NOMO-1 (cell line): ENCODE results near the gene AMACR.
"Not testable (repeated sequence)": the region's sequence is repeated elsewhere in the genome, so short reads cannot be mapped to it uniquely, and the experiment has no call there.

Source experiments
- DNase-seq, 2 experiments: peaks; one replicate each; lab custom pipeline; 2025; ENCODE audit not compliant: unreplicated experiment in 2 of 2; lab: John Stamatoyannopoulos, UW

The AMACR gene

DNA sequence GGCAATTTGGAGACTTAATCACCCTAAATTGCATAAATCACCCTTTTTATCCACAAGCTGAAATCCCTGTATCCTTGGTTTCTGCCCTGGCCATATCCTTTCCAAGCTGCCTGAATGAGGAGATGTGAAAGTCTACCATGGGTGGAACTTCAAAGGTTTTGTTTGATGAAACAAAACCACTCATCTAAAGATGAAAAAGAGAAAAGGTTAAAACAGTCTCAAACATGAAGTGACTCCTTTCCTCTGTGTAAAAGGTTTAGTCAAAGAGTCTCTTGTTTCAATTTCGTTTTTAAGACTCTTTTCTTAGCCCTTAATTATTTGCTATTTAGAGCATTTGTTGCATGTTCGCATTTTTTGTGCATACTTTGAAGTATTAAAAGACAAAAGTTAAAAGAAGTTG lies 34.6 kb downstream of the AMACR start:
- no peak for DNase-seq

DNA sequence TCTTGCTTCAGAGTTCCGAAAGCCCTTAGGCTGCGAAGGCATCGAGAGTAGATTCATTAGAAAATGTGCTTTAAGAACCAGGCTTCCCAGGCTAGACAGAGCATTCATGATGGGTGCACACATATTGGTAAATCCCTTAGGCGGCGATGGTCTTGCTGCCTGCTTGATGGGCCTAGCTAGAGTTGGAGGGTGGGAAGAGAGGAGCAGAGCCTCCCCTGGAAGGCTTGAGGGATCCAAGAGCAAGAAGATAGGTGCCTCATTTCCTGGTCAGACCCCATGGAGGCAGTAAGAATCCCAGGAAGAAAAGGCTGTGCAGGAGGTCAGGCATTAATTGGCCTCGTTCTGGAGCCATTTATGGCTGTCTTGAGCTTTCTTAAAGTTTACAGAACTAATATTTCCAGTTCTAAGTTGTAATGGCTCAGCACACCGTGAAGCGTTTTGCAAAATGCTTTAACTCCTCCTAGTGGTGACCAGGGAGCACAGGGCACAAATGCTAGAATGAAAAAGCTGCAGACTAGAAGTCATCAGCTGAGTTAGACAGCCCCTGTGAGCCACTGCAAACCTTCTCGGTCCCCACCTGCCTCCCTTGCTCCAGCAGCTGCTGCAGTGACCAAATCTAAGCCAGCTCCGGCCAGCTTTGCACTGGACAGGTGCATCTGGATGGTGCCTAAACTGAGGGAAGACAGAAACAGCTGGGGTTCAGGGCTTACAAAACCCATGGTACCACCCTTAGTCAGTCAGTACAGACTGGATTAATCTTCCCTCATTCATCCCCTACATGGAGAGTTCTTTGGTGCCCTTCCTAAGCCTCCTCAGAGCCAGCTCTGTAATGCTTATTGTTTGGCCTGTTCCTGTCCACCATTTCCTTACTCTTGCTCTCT lies 38.0 kb downstream of the AMACR start:
- peak; percentile 59 to 64 for DNase-seq

DNA sequence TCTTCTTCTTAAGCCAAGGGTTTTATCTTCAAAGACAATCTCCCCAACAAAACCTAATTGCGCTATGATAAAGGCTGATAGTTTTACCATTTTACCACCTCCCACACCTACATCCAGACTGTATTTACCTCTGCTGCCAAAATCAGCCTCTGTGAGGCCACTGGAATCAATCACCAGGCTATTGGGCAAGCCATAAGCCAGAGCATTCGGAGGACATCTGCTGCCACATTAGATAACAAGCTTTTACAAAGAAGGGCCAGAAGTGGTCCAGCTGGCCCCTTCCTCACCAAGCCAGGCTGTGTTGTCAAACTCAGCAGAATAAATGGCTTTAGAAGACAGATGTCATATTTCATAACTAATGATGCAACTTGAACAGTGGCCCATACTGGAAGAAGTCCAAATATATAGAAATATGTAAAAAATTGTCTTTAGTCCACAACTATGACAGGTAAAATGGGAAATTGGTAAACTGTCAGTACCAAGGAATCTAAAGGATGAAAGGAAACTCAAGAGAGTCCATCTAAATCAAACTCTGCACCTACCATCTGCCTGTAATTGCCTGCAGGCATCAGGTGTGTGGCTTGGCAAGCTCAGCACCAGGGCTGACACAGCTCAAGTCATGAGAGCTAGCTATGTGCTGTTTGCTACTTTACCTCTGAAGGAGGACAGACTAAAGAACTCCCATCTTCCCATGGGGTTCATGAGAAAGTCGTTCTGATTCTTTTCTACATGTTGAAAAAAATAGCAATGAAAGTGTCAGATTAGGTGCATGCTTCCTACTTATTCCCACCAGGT lies 39.4 kb downstream of the AMACR start:
- no peak for DNase-seq

DNA sequence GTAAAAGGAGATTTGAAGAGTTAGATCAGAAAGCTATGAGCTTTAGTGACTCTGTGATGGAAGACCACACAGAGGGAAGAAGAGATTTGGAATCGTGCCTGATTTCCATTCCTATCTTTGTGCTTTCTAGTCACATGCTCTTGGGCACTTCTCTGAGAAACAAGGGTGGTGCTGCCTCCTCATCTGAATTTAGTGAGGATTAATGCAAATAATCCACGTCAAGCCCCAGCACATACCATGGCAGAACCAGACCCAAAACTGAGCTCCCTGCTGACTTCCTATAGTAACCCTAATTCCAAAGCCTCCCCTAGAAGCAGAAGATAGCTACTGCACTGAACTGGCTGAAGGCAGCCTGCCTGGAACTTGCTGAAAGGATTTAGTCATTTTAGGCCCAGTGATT lies 41.0 kb downstream of the AMACR start:
- no peak for DNase-seq

DNA sequence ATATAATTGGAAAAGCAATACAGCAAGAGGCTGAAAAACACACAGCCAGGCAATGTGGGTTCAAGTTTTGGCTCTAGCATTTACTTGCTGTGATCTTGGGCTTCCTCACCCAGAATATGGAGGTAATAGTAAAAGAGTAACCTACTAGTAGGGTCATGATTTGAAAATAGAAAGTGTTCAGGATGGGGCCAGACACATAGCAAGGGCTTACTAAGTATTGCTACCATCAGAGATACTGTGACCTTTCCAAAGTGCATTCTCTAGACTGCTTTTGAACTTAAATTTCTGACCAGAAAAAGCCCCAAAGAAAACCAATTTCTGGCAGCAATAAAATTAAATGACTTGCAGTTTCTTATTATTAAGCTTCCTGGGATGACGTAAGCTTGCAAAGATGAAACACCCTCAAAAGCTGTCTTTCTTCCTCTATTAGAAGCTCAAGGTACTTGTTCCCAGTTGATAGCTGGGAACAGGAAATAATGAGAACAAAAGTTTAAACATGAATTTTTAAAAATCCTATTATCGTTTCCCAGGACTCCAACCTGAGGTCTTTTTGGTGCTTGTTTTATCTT lies 43.6 kb downstream of the AMACR start:
- peak; percentile 59 to 74 for DNase-seq

DNA sequence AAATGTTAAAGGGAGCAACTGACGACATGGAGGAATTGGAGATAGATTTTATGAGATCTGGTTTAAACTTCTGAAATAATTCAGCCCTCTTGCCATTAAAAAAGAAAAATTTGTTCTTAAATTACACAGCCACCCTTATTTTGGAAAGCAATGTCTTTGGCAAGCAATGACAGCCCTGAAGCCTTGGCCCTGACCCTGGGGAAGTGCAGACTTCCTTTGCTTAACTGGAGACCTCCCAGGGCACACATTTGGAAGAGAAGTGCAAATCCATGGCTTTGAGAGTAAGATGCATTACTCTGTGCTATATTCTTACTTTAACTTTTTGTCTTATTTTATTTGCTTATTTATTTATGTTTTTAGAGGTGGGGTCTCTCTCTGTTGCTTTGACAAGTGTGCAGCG lies 49.7 kb downstream of the AMACR start:
- DNase-seq, result no peak

DNA sequence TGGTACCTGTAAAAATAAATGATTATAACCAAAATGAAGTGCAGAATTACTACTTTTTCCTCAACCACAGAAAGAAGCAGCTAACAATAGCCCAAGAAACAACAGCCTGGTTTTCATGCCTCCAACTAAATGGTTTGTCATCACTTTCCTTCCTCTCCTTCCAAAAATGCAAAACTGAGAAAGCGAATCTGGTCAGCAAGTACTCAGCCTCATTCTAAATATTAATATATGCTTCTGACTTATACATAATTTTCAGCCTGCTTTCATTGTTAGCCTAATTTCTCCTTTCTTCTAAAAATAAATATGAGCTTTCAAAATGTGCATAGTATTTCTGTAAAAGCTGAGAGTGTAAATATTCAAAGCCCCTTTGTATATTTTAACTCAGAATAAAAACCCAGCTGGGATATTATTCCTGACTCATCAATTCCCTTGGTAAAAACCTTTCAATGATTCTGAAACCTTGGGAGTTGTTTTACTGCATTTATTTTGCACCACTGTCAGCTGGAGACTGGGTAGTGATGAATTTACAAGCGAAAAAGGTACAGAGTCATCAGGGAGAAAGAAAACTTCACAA lies 50.2 kb downstream of the AMACR start:
- no peak for DNase-seq

DNA sequence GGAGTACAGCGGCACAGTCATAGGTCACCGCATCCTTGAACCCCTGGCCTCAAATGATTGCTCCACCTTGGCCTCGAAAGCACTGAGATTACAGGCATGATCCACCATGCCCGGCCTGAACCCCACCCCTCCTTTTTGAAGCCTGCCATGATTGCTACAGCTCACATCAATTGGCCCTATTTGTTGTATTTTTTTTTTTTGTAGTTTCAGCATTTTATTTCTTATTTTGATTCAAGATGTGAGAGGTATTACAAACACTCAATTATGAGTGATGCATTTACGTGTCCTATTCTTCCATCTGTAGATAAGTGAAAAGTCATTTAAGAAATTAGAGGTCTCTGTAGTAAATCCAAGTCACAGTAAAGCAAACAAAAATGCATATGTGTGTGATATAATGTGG lies 55.7 kb downstream of the AMACR start:
- not testable (repeated sequence) for DNase-seq

DNA sequence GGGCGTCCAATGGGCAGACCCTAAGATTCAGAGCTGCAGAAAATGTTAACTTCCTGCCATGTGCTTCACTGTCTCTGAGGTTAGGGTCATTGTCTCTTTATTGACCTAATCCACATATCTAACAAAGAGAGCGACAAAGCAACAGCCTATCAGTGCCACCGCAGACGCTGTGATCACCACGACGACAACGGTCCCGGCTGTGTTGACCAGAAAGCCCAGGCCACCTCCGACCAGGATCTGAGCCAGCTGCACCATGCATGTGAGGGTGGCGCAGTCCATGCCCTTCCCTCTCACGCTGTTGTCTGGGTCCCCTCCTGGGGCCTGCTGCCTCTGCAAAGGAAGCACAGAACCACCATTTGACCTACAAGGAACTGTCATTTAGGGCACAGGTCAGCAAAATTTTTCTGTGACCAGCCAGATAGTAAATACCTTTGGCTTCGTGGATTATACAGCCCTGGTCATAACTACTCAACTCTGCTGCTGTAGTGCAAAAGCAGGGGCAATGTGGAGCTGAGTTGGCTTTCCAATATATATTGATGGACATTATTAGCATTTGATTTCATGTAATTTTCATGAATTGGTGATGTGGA lies 63.2 kb downstream of the AMACR start:
- no peak for DNase-seq

DNA sequence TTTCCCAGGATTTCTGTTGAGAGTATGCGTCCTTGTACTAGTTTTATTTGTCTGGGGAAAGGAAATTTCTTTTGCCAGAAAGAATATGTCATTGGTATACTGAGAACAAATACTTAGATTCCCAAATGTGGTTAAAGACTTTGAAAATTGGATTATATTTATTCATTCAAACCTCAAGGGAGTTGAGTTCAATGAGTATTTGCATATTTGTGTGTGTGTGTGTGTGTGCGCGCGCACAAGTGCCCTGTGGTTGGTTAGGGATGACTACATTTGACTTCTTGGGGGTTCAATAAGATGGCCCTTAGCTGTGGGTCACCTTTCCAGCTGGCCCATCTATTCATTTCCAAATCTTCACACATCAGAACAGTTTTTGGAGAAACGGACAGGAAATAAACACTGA lies 66.8 kb downstream of the AMACR start:
- no peak for DNase-seq

DNA sequence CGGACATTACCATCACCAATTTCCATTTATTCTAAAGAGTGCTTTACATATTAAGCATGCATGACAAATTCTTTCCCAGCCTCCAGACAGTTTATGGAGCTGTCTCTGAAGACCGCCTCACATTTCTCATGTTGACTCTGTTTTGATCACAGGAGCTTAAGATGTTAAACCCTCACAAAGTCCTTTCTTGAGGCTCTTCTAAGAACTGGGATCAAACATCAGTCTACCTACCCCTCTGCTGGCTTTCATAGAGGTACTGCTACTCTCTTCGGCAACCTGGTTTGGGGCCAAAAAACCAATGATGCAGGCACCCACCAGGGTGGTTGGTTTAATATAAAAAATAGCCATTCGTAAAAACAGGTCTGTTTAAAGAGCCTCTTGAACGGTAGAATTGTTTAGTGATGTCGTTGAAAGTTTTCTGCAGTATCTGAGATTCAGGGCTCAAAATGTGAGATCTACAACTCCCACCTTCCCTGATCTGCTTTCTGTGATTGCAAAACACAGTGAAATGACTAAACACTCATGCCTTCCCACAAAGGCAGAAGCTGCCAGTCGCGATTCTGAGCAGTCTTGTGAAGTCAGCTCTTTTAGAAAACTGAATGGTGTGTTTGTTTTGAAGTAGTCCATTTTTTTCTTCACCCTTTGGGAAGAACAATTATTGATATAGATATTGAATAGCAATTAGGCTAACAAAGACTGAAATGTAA lies 68.1 kb downstream of the AMACR start:
- peak; percentile 62 to 70 for DNase-seq

DNA sequence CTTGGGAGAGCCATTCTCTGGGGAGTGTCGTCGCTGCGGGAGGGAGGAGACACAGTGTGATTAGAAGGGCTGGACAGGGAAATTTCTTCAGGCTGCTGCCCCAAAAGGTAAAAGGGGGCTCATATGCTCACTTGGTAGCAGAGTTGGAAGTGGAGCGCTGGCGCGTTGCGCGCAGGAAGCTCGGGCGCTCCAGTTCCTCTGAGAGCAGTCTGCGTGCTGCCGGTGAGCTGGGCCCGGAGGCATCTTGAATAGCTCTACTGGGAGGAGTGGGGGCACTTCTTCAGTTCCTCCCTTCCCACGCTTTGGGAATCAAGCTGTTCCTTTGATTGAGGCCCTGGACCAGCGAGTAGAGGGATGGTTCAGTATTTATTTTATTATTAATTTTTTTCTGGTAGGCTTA lies 69.0 kb downstream of the AMACR start:
- no peak for DNase-seq

DNA sequence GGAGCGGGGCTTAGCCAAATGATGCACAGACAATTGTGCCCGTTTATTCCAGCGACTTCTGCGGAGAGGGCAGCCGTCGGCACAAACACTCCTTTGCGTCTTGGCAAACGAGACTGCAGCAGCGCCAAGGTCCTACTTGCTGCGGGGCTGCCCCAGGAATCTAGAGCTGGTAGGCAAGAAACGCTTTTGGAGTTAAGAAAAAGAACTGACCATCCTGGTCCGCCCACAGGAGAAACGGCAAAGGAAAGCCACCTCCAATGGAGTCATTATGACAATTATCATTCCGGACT lies 69.4 kb downstream of the AMACR start:
- DNase-seq, result no peak

DNA sequence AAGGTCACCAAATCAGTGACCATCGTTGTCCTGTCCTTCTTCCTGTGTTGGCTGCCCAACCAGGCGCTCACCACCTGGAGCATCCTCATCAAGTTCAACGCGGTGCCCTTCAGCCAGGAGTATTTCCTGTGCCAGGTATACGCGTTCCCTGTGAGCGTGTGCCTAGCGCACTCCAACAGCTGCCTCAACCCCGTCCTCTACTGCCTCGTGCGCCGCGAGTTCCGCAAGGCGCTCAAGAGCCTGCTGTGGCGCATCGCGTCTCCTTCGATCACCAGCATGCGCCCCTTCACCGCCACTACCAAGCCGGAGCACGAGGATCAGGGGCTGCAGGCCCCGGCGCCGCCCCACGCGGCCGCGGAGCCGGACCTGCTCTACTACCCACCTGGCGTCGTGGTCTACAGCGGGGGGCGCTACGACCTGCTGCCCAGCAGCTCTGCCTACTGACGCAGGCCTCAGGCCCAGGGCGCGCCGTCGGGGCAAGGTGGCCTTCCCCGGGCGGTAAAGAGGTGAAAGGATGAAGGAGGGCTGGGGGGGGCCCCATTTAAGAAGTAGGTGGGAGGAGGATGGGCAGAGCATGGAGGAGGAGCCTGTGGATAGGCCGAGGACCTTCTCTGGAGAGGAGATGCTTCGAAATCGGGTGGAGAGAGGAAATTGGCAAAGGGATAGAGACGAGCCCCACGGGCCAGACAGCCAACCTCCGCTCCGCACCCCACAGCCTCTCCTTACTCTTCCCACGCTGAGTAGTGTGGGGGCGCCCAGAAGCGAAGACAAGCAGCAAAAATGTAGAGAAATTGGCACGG lies 69.9 kb downstream of the AMACR start:
- no peak for DNase-seq

DNA sequence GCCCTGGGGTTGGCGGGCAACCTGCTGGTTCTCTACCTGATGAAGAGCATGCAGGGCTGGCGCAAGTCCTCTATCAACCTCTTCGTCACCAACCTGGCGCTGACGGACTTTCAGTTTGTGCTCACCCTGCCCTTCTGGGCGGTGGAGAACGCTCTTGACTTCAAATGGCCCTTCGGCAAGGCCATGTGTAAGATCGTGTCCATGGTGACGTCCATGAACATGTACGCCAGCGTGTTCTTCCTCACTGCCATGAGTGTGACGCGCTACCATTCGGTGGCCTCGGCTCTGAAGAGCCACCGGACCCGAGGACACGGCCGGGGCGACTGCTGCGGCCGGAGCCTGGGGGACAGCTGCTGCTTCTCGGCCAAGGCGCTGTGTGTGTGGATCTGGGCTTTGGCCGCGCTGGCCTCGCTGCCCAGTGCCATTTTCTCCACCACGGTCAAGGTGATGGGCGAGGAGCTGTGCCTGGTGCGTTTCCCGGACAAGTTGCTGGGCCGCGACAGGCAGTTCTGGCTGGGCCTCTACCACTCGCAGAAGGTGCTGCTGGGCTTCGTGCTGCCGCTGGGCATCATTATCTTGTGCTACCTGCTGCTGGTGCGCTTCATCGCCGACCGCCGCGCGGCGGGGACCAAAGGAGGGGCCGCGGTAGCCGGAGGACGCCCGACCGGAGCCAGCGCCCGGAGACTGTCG lies 70.7 kb downstream of the AMACR start:
- DNase-seq, result no peak

DNA sequence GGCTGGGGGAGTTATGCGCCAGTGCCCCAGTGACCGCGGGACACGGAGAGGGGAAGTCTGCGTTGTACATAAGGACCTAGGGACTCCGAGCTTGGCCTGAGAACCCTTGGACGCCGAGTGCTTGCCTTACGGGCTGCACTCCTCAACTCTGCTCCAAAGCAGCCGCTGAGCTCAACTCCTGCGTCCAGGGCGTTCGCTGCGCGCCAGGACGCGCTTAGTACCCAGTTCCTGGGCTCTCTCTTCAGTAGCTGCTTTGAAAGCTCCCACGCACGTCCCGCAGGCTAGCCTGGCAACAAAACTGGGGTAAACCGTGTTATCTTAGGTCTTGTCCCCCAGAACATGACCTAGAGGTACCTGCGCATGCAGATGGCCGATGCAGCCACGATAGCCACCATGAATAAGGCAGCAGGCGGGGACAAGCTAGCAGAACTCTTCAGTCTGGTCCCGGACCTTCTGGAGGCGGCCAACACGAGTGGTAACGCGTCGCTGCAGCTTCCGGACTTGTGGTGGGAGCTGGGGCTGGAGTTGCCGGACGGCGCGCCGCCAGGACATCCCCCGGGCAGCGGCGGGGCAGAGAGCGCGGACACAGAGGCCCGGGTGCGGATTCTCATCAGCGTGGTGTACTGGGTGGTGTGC lies 71.4 kb downstream of the AMACR start, which contains the start of gene RXFP3:
Gene RXFP3 (plus strand): TSS at position 6 of the 636 bp plus-strand sequence. CDS start 355 bp downstream, at position 361.
- DNase-seq, result no peak
